ENCODE results near the gene ACOX3. TPM values are rescaled to one million over a fixed set of nuclear protein-coding genes. Genes with fewer than 3 reads are reported as not detected.

Gene ACOX3
- total RNA-seq, 6 donors from 2014 or later, result 23.7 to 56.6 (median 31.8) TPM

DNA sequence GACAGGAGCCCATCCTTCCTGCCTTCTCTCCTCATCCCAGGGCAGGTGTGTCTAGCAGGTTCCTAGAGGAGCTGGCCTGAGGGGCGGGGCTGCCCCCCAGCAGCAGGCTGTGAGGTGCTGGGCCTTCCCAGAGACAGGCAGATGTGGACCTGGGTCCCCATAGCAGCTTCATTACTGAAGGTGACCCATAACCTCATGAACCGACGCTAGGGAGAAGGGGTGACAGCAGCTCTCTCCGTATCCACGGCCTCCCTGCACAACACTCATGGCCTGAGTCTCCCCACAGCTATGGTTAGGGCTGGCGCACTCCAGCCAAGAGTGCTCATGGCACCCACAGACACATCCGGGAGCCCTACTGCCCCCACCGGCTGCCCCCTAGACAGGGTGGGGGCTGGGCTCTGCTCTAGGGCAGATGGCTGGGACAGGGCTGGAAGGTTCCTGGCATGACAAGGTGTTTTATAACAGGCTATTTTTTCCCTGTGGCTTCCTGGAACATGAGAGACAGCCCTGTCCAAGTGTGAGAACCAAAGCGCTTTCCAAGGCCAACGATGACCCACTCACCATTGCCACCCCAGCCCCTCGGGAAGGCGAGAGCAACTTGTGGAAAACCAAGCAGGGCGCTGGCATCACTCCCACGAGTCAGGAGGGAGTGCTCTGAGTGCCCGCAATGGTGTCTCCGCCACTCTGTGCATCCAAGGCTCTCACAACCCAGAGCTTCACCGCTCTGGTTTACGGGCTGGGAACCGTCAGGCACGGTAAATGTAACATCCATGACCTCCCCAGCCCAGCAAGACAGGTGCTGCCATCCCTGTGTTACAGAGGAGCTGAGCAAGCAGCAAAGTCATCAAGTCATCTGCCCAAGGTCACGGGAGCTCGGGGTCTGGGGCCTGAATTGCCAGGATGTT, 59.8 kb downstream of the ACOX3 start:
- Histone ChIP-seq H3K36me3 (peaks cover 0 to 57% (median 12%) of the 10 kb centered on the region in 4 donors), H3K9me3 (no peaks in the 10 kb centered on the region)

DNA sequence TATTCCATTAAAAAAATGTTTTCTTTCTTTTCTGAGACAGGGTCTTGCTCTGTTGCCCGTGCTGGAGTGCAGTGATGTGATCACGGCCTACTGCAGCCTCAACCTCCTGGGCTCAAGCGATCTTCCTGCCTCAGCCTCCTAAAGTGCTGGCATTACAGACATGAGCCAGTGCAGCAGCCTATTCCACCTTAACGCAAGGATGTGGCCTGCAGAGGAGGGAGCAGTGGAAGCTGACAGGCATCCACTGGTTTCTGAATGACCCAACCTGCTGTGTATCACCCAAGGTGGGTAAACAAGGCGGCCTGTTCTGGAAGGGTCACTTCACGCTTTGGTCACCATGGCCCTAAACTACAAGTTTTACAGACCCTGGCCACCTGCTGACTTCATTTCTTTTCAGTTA, 60.8 kb downstream of the ACOX3 start:
- H3K27me3 ChIP-seq, result no peaks in the 10 kb centered on the region
- TF ChIP-seq POLR2AphosphoS5 (IDR thresholded peaks at IDR 0.05) (no peak), CTCF (IDR thresholded peaks at IDR 0.05) (no peak), EP300 (IDR thresholded peaks at IDR 0.05) (no peak), POLR2A (IDR thresholded peaks at IDR 0.05) (no peak)
- no peaks in the 10 kb centered on the region for H3K9me3 ChIP-seq
- H3K4me3 ChIP-seq, result no peak overlapping the region
- peaks cover 6 to 15% (median 13%) of the 10 kb centered on the region in 4 donors for H3K4me1 ChIP-seq
- H3K27ac ChIP-seq, result no peak overlapping the region
- no peak for DNase-seq
- no peak for ATAC-seq (ENCODE audit: low FRiP score in 2 of 2)
- peaks cover 0 to 50% (median 10%) of the 10 kb centered on the region in 4 donors for H3K36me3 ChIP-seq
- WGBS, 2 donors, result 95% methylated on average over 6 of the region's 6 CpGs

More for the DNA sequence above, 59.8 kb downstream of the ACOX3 start:
- 92 to 94% methylated on average over 4 to 22 of the region's 22 CpGs for WGBS, 2 donors
- DNase-seq (no peak), ATAC-seq (ENCODE audit: low FRiP score in 2 of 2) (no peak)
- TF ChIP-seq EP300 (IDR thresholded peaks at IDR 0.05) (no peak), CTCF (IDR thresholded peaks at IDR 0.05) (no peak), POLR2AphosphoS5 (IDR thresholded peaks at IDR 0.05) (no peak), POLR2A (IDR thresholded peaks at IDR 0.05) (no peak)
- peaks cover 6 to 15% (median 13%) of the 10 kb centered on the region in 4 donors for H3K4me1 ChIP-seq
- no peaks in the 10 kb centered on the region for H3K27me3 ChIP-seq
- no peak overlapping the region for H3K4me3 ChIP-seq
- no peak overlapping the region for H3K27ac ChIP-seq

- no peak overlapping the region for H3K27ac ChIP-seq
- no peak overlapping the region for H3K4me3 ChIP-seq
- peaks cover 0 to 54% (median 10%) of the 10 kb centered on the region in 4 donors for H3K36me3 ChIP-seq
- TF ChIP-seq POLR2A (IDR thresholded peaks at IDR 0.05) (no peak), CTCF (IDR thresholded peaks at IDR 0.05) (no peak), POLR2AphosphoS5 (IDR thresholded peaks at IDR 0.05) (no peak), EP300 (IDR thresholded peaks at IDR 0.05) (no peak)
- 94 to 98% methylated on average over 10 to 12 of the region's 12 CpGs for WGBS, 2 donors
- ATAC-seq (ENCODE audit: low FRiP score in 2 of 2) (no peak), DNase-seq (no peak)
- no peaks in the 10 kb centered on the region for H3K9me3 ChIP-seq
- H3K4me1 ChIP-seq, result peaks cover 6 to 14% (median 11%) of the 10 kb centered on the region in 4 donors
- H3K27me3 ChIP-seq, result no peaks in the 10 kb centered on the region
These were observed 61.2 kb downstream of the ACOX3 start for GRCh38 chr4:8379281-8379680.

DNA sequence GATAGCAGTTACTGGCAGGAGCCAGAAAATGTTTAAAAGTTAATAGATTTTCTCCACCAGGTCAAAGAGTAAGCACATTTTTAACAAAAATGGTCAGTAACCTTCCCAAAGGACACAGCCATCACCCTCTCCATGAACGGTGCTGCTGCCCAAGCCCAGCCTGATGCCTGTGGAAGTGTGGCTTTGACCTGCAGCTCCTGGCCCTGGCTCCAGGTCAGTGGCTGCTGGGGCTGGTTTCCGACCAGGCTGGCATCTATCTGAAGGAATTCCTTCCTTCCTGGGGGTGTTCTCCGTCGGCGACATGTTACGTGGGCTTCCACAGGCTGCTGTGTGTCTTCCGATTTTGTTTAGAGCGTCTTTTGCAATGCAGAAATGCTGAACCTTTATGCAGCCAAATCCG, 61.7 kb downstream of the ACOX3 start:
- Histone ChIP-seq H3K27me3 (no peaks in the 10 kb centered on the region), H3K9me3 (no peaks in the 10 kb centered on the region), H3K27ac (no peak overlapping the region), H3K36me3 (peaks cover 0 to 58% (median 12%) of the 10 kb centered on the region in 4 donors), H3K4me3 (no peak overlapping the region), H3K4me1 (peaks cover 5 to 8% (median 7%) of the 10 kb centered on the region in 4 donors)
- whole genome bisulfite sequencing, 2 donors, result 78 to 85% methylated on average over 5 to 9 of the region's 9 CpGs
- DNase-seq (no peak), ATAC-seq (ENCODE audit: low FRiP score in 2 of 2) (no peak)
- TF ChIP-seq POLR2AphosphoS5 (IDR thresholded peaks at IDR 0.05) (no peak), POLR2A (IDR thresholded peaks at IDR 0.05) (no peak), CTCF (IDR thresholded peaks at IDR 0.05) (no peak), EP300 (IDR thresholded peaks at IDR 0.05) (no peak)
